HCT116 (cell line): Measurements from ENCODE around the gene JUN. TPM values are rescaled to one million over a fixed set of nuclear protein-coding genes. Genes with fewer than 3 reads are reported as not detected.

Experiments used
- ATAC-seq: fragments of 200-7000 bp; cut with Tn5 transposase; 2 replicates; pipeline ENCODE4 v1.9.1; 2020; ENCODE audit warnings: mild to moderate bottlenecking, moderate library complexity
- BruUV-seq: library from RNA; stranded (reverse); fragments of 400-500 nt; replicated peaks from 2 replicates; lab custom pipeline; 2021; lab: Mats Ljungman, UMichigan
- CTCF ChIA-PET: fragments of 300-600 bp; sonication (Branson Sonifier 250); formaldehyde crosslinking; loops from one replicate; lab custom pipeline; 2021; ENCODE audit warnings: antibody characterized with exemption; lab: Charles Lee
- POLR2A ChIA-PET: fragments of 300-600, 350-600 bp; sonication (Branson Sonifier 250); formaldehyde crosslinking; loops from one replicate; lab custom pipeline; 2021; ENCODE audit warnings: antibody characterized with exemption; lab: Charles Lee
- RAD21 ChIA-PET, 2 experiments: fragments of 300-600 bp; sonication (Branson Sonifier 250); formaldehyde crosslinking; loops; one replicate each; lab custom pipeline; 2023; ENCODE audit warnings: low total read pairs in 2 of 2; ENCODE audit not compliant: uncharacterized antibody in 2 of 2, unreplicated experiment in 2 of 2, low non-redundant PET in 1 of 2; lab: Charles Lee
- DNase-seq: peaks from one replicate; pipeline ENCODE4 v3.0.0-alpha.2; 2010; ENCODE audit warnings: low read depth, low spot score
- H2AFZ ChIP-seq: fragments of 200-600 bp; shearing (Covaris generic), sonication (generic); 2 replicates; pipeline ENCODE4 v1.6.1; 2017; ENCODE audit warnings: low read depth, mixed run types, mixed read lengths, antibody characterized with exemption, low read length; ENCODE audit not compliant: poor library complexity, severe bottlenecking
- H3K27ac ChIP-seq: 2 replicates; pipeline ENCODE4 v1.5.1; 2012; ENCODE audit warnings: low read depth, low read length
- H3K27me3 ChIP-seq: fragments of 200-600 bp; sonication (generic); 2 replicates; pipeline ENCODE4 v1.6.1; 2016; ENCODE audit warnings: mixed run types, low read length, mixed read lengths; ENCODE audit not compliant: insufficient read depth
- H3K36me3 ChIP-seq, 2 experiments: fragments of 200-500 bp in 1 of 2; fragments of 200-600 bp in 1 of 2; sonication (Bioruptor generic) in 1 of 2; sonication (generic) in 1 of 2; 2 replicates each; pipeline versions ENCODE4 v1.5.1 to v1.6.1; 2014 to 2016; ENCODE audit warnings: low read length in 2 of 2, inconsistent platforms in 1 of 2, mixed read lengths in 1 of 2, mixed run types in 1 of 2; ENCODE audit not compliant: insufficient read depth in 2 of 2, control insufficient read depth in 1 of 2
- H3K4me1 ChIP-seq, 2 experiments: fragments of 200-600 bp in 1 of 2; sonication (generic) in 1 of 2; 2 replicates each; pipeline versions ENCODE4 v1.5.1 to v1.6.1; 2012 to 2017; ENCODE audit warnings: low read length in 2 of 2, inconsistent platforms in 1 of 2, mild to moderate bottlenecking in 1 of 2, mixed read lengths in 1 of 2, mixed run types in 1 of 2, moderate library complexity in 1 of 2; ENCODE audit not compliant: insufficient read depth in 2 of 2, control insufficient read depth in 1 of 2
- H3K4me2 ChIP-seq: fragments of 200-600 bp; sonication (generic); 2 replicates; pipeline ENCODE4 v1.6.1; 2017; ENCODE audit warnings: mixed run types, low read length, mixed read lengths
- H3K4me3 ChIP-seq, 2 experiments: fragments of 200-600 bp in 1 of 2; sonication (generic) in 1 of 2; replicated peaks in 1 of 2; 2 replicates each; pipeline ENCODE4 v1.5.1; 2011 to 2016; ENCODE audit warnings: low read length in 2 of 2, control low read depth in 1 of 2, low read depth in 1 of 2, mild to moderate bottlenecking in 1 of 2, mixed read lengths in 1 of 2, mixed run types in 1 of 2
- H3K79me2 ChIP-seq: fragments of 200-600 bp; sonication (generic); 2 replicates; pipeline ENCODE4 v1.6.1; 2017; ENCODE audit warnings: mild to moderate bottlenecking, mixed run types, low read length, moderate library complexity, mixed read lengths; ENCODE audit not compliant: insufficient read depth
- H3K9ac ChIP-seq: fragments of 200-600 bp; sonication (generic); 2 replicates; pipeline ENCODE4 v1.6.1; 2016; ENCODE audit warnings: low read length, mixed read lengths
- H3K9me2 ChIP-seq: fragments of 200-600 bp; sonication (generic), shearing (Covaris generic); 2 replicates; pipeline ENCODE4 v1.6.1; 2017; ENCODE audit warnings: mixed run types, mild to moderate bottlenecking, moderate library complexity; ENCODE audit not compliant: insufficient read depth
- H3K9me3 ChIP-seq, 2 experiments: fragments of 200-500 bp in 1 of 2; fragments of 200-600 bp in 1 of 2; sonication (Bioruptor generic) in 1 of 2; sonication (generic) in 1 of 2; 2 replicates each; pipeline ENCODE4 v1.6.1; 2014 to 2017; ENCODE audit warnings: low read length in 2 of 2, mixed read lengths in 2 of 2, inconsistent platforms in 1 of 2, low read depth in 1 of 2, mild to moderate bottlenecking in 1 of 2, mixed run types in 1 of 2, moderate library complexity in 1 of 2; ENCODE audit not compliant: control insufficient read depth in 1 of 2, insufficient read depth in 1 of 2
- H4K20me1 ChIP-seq: fragments of 200-600 bp; sonication (generic), shearing (Covaris generic); 2 replicates; pipeline ENCODE4 v1.6.1; 2017; ENCODE audit warnings: mixed run types, mild to moderate bottlenecking, moderate library complexity; ENCODE audit not compliant: insufficient read depth
- CBX3 ChIP-seq: IDR thresholded peaks from 2 replicates; pipeline ENCODE4 v1.6.1; 2012; ENCODE audit warnings: low read depth
- CEBPB ChIP-seq: IDR thresholded peaks from 2 replicates; pipeline ENCODE4 v1.6.1; 2012; ENCODE audit warnings: low read depth
- EGR1 ChIP-seq: IDR thresholded peaks from 2 replicates; pipeline ENCODE4 v1.6.1; 2012; ENCODE audit warnings: low read depth
- ELF1 ChIP-seq: IDR thresholded peaks from 2 replicates; pipeline ENCODE4 v1.6.1; 2012; ENCODE audit warnings: low read depth, borderline replicate concordance
- EZH2 ChIP-seq: fragments of 200-600 bp; sonication (generic); IDR thresholded peaks from 2 replicates; pipeline ENCODE4 v1.6.1; 2017; ENCODE audit warnings: antibody characterized with exemption, mixed run types
- EZH2phosphoT487 ChIP-seq: fragments of 200-600 bp; IDR thresholded peaks from 2 replicates; pipeline ENCODE4 v1.6.1; 2018; ENCODE audit warnings: antibody characterized with exemption, borderline replicate concordance
- FOSL1 ChIP-seq: IDR thresholded peaks from 2 replicates; pipeline ENCODE4 v1.6.1; 2012; ENCODE audit warnings: low read depth
- JUND ChIP-seq: IDR thresholded peaks from 2 replicates; pipeline ENCODE4 v1.6.1; 2012
- POLR2AphosphoS5 ChIP-seq: IDR thresholded peaks from 2 replicates; pipeline ENCODE4 v1.6.1; 2011; ENCODE audit warnings: mild to moderate bottlenecking, low read depth, low read length, moderate library complexity
- RAD21 ChIP-seq: IDR thresholded peaks from 2 replicates; pipeline ENCODE4 v1.6.1; 2012; ENCODE audit warnings: low read depth, mild to moderate bottlenecking
- SIN3A ChIP-seq: IDR thresholded peaks from 2 replicates; pipeline ENCODE4 v1.6.1; 2012; ENCODE audit warnings: low read depth
- SRF ChIP-seq: IDR thresholded peaks from 2 replicates; pipeline ENCODE4 v1.6.1; 2012; ENCODE audit warnings: low read depth
- TCF7L2 ChIP-seq: IDR thresholded peaks from 2 replicates; pipeline ENCODE4 v1.7.0; 2011; ENCODE audit warnings: borderline replicate concordance, inconsistent platforms; ENCODE audit not compliant: insufficient read depth, insufficient read length; ENCODE audit errors: extremely low read depth
- YY1 ChIP-seq: IDR thresholded peaks from 2 replicates; pipeline ENCODE4 v1.6.1; 2011; ENCODE audit warnings: low read length, low read depth, moderate library complexity, mild to moderate bottlenecking; ENCODE audit not compliant: insufficient replicate concordance; ENCODE audit errors: extremely low read depth
- ZFX ChIP-seq: fragments of 450-650 bp; IDR thresholded peaks from 2 replicates; pipeline ENCODE4 v1.6.1; 2017
- intact Hi-C: fragments of 100-400 bp; cut with micrococcal nuclease; formaldehyde crosslinking; loops from 2 replicates; pipeline ENCODE4 v1.10.0; 2022
- total RNA-seq: library from RNA; stranded (reverse); gene quantifications from one replicate; pipeline ENCODE4 v1.2.1, GENCODE V29; 2021; ENCODE audit not compliant: unreplicated experiment
- TF ChIP-seq, protein P1 (sequence below): IDR thresholded peaks from 2 replicates; pipeline ENCODE4 v1.6.1; 2012
- TF ChIP-seq, protein P2 (sequence below): IDR thresholded peaks from 2 replicates; pipeline ENCODE4 v1.6.1; 2012; ENCODE audit warnings: low read depth
- TF ChIP-seq, protein P3 (sequence below), 3 experiments: fragments of 200-600 bp in 1 of 3; sonication (generic) in 1 of 3; IDR thresholded peaks in 2 of 3; conservative IDR thresholded peaks in 1 of 3; 2 replicates each; pipeline ENCODE4 v1.5.1; 2012 to 2017; ENCODE audit warnings: low read depth in 2 of 3, low read length in 2 of 3, antibody characterized with exemption in 1 of 3, borderline replicate concordance in 1 of 3, control low read depth in 1 of 3, mild to moderate bottlenecking in 1 of 3, mixed read lengths in 1 of 3, mixed run types in 1 of 3, moderate library complexity in 1 of 3; ENCODE audit not compliant: insufficient read depth in 1 of 3
- TF ChIP-seq, protein P4 (sequence below): IDR thresholded peaks from 2 replicates; pipeline ENCODE4 v1.6.1; 2011; ENCODE audit warnings: mild to moderate bottlenecking, low read length, moderate library complexity; ENCODE audit not compliant: insufficient replicate concordance; ENCODE audit errors: extremely low read depth
- TF ChIP-seq, protein P5 (sequence below): IDR thresholded peaks from 2 replicates; pipeline ENCODE4 v1.6.1; 2012

Gene JUN
- total RNA-seq, 1 experiment from 2014 or later, result 18.7 TPM

DNA sequence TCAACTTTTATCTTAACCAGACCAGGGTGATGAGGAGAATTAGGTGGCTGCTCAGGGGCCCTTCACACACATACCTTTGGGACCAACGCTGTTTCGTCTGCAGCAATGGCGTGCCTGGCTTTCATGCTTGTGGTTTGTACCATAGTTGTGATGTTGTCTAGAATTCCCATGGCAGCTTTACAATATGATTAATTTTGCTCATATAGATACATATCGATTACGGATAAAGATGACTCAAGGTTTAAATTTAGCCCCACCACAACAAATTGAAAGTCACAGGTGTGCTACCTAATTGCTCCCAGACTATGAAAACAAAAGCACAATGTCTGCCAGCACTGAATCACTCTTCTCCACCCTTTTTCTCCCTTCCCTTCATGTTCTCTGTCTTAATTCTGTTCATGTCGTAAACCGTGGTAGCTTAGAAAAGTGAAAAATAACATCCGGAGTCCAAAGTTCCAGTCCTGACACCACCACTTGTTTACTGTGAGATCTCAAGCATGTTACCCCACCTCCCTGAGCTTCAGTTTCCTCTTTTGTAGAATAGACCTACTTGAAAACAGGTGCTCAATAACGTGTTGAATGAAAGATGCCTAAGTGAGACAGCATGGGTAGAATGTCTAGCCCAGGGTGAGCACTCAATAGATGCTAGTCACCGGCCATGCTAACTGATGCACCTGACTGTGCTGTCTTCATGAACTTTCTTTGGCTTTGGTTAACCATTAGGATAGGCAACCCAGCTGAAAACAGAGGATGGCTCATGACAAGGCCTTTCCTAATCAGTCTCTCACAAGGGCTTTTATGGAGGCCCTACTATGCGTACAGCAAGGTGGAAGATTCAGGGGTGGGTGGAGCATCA lies 22.1 kb upstream of the JUN start:
- DNase-seq (no peak), ATAC-seq (no peak)
- Histone ChIP-seq H3K4me3 (no peak overlapping the region), H3K4me1 (peaks cover 3 to 12% of the 10 kb centered on the region in 2 experiments; a peak in 3 of 4 replicates), H3K27ac (no peak overlapping the region), H3K9me3 (no peaks in the 10 kb centered on the region), H4K20me1 (no peaks in the 10 kb centered on the region), H2AFZ (no peak overlapping the region), H3K79me2 (no peaks in the 10 kb centered on the region), H3K9ac (no peak overlapping the region), H3K4me2 (no peak overlapping the region), H3K9me2 (no peaks in the 10 kb centered on the region), H3K36me3 (no peaks in the 10 kb centered on the region), H3K27me3 (no peaks in the 10 kb centered on the region)
- intact Hi-C loops, result no loop called here
- ChIA-PET POLR2A (no interaction called here), CTCF (no interaction called here), RAD21 (no interaction called here)
- TF ChIP-seq CEBPB (no peak), EGR1 (no peak), ZFX (no peak), RAD21 (no peak), CBX3 (no peak), JUND (no peak), TCF7L2 (no peak), YY1 (no peak), POLR2AphosphoS5 (no peak), SIN3A (no peak), EZH2phosphoT487 (no peak), SRF (no peak), ELF1 (no peak), EZH2 (no peak), FOSL1 (no peak)
- TF ChIP-seq, protein P1, sequence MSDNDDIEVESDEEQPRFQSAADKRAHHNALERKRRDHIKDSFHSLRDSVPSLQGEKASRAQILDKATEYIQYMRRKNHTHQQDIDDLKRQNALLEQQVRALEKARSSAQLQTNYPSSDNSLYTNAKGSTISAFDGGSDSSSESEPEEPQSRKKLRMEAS, result no peak
- TF ChIP-seq, protein P2, sequence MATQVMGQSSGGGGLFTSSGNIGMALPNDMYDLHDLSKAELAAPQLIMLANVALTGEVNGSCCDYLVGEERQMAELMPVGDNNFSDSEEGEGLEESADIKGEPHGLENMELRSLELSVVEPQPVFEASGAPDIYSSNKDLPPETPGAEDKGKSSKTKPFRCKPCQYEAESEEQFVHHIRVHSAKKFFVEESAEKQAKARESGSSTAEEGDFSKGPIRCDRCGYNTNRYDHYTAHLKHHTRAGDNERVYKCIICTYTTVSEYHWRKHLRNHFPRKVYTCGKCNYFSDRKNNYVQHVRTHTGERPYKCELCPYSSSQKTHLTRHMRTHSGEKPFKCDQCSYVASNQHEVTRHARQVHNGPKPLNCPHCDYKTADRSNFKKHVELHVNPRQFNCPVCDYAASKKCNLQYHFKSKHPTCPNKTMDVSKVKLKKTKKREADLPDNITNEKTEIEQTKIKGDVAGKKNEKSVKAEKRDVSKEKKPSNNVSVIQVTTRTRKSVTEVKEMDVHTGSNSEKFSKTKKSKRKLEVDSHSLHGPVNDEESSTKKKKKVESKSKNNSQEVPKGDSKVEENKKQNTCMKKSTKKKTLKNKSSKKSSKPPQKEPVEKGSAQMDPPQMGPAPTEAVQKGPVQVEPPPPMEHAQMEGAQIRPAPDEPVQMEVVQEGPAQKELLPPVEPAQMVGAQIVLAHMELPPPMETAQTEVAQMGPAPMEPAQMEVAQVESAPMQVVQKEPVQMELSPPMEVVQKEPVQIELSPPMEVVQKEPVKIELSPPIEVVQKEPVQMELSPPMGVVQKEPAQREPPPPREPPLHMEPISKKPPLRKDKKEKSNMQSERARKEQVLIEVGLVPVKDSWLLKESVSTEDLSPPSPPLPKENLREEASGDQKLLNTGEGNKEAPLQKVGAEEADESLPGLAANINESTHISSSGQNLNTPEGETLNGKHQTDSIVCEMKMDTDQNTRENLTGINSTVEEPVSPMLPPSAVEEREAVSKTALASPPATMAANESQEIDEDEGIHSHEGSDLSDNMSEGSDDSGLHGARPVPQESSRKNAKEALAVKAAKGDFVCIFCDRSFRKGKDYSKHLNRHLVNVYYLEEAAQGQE, result no peak
- TF ChIP-seq, protein P3, sequence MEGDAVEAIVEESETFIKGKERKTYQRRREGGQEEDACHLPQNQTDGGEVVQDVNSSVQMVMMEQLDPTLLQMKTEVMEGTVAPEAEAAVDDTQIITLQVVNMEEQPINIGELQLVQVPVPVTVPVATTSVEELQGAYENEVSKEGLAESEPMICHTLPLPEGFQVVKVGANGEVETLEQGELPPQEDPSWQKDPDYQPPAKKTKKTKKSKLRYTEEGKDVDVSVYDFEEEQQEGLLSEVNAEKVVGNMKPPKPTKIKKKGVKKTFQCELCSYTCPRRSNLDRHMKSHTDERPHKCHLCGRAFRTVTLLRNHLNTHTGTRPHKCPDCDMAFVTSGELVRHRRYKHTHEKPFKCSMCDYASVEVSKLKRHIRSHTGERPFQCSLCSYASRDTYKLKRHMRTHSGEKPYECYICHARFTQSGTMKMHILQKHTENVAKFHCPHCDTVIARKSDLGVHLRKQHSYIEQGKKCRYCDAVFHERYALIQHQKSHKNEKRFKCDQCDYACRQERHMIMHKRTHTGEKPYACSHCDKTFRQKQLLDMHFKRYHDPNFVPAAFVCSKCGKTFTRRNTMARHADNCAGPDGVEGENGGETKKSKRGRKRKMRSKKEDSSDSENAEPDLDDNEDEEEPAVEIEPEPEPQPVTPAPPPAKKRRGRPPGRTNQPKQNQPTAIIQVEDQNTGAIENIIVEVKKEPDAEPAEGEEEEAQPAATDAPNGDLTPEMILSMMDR (IDR thresholded peaks at IDR 0.05 in 2 of 3, conservative IDR thresholded peaks at IDR 0.05 in 1 of 3; ENCODE audit: borderline replicate concordance in 1 of 3, insufficient read depth in 1 of 3, low read depth in 2 of 3, low read length in 2 of 3), result no peak
- TF ChIP-seq, protein P4, sequence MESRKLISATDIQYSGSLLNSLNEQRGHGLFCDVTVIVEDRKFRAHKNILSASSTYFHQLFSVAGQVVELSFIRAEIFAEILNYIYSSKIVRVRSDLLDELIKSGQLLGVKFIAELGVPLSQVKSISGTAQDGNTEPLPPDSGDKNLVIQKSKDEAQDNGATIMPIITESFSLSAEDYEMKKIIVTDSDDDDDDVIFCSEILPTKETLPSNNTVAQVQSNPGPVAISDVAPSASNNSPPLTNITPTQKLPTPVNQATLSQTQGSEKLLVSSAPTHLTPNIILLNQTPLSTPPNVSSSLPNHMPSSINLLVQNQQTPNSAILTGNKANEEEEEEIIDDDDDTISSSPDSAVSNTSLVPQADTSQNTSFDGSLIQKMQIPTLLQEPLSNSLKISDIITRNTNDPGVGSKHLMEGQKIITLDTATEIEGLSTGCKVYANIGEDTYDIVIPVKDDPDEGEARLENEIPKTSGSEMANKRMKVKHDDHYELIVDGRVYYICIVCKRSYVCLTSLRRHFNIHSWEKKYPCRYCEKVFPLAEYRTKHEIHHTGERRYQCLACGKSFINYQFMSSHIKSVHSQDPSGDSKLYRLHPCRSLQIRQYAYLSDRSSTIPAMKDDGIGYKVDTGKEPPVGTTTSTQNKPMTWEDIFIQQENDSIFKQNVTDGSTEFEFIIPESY, result no peak
- TF ChIP-seq, protein P5, sequence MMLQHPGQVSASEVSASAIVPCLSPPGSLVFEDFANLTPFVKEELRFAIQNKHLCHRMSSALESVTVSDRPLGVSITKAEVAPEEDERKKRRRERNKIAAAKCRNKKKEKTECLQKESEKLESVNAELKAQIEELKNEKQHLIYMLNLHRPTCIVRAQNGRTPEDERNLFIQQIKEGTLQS, result no peak
- BruUV-seq, result no TSS peak
